Spleen (tissue), 11 donors: ENCODE data around the gene MTA1. TPM values are rescaled to one million over a fixed set of nuclear protein-coding genes. Genes with fewer than 3 reads are reported as not detected.
A peak's percentile ranks its signal among the peaks of the same experiment; 100 is the strongest.

Source experiments
- DNase-seq: peaks from one replicate; pipeline ENCODE4 v3.0.0-alpha.2; 2020
- H3K27ac ChIP-seq, 8 donors: fragments of 200-600 bp; sonication (generic) in 7 of 8; 1 replicate in 4 of 8; 2 replicates in 4 of 8; pipeline versions ENCODE4 v1.5.0 to v1.8.0; 2016 to 2021; ENCODE audit warnings: inconsistent platforms in 4 of 8, mild to moderate bottlenecking in 4 of 8, moderate library complexity in 1 of 8
- H3K27me3 ChIP-seq, 7 donors: fragments of 200-600 bp; sonication (generic) in 6 of 7; replicated peaks in 1 of 7; 1 replicate in 4 of 7; 2 replicates in 3 of 7; pipeline versions ENCODE4 v1.5.0 to v1.8.0; 2016 to 2021; ENCODE audit warnings: inconsistent platforms in 3 of 7, mild to moderate bottlenecking in 1 of 7
- H3K36me3 ChIP-seq, 6 donors: fragments of 200-600 bp; sonication (generic) in 5 of 6; 1 replicate in 4 of 6; 2 replicates in 2 of 6; pipeline versions ENCODE4 v1.5.0 to v1.8.0; 2016 to 2021; ENCODE audit warnings: inconsistent platforms in 2 of 6
- H3K4me1 ChIP-seq, 6 donors: fragments of 200-600 bp; sonication (generic) in 5 of 6; 1 replicate in 3 of 6; 2 replicates in 3 of 6; pipeline versions ENCODE4 v1.5.0 to v1.8.0; 2016 to 2021; ENCODE audit warnings: inconsistent platforms in 3 of 6
- H3K4me3 ChIP-seq, 8 donors: fragments of 200-600 bp; sonication (generic) in 7 of 8; 1 replicate in 4 of 8; 2 replicates in 4 of 8; pipeline versions ENCODE4 v1.5.0 to v1.8.0; 2016 to 2021; ENCODE audit warnings: inconsistent platforms in 4 of 8, mild to moderate bottlenecking in 4 of 8, moderate library complexity in 2 of 8
- H3K9me3 ChIP-seq, 8 donors: fragments of 200-600 bp; sonication (generic) in 7 of 8; 1 replicate in 4 of 8; 2 replicates in 4 of 8; pipeline versions ENCODE4 v1.5.0 to v1.8.0; 2016 to 2021; ENCODE audit warnings: inconsistent platforms in 4 of 8
- CTCF ChIP-seq, 11 experiments: fragments of 200-600 bp in 7 of 11; fragments of 450-650 bp in 4 of 11; sonication (generic) in 4 of 11; IDR thresholded peaks in 8 of 11; conservative IDR thresholded peaks in 3 of 11; 1 replicate in 7 of 11; 2 replicates in 4 of 11; pipeline versions ENCODE4 v1.4.0 to v1.8.0; 2016 to 2021; ENCODE audit warnings: antibody characterized with exemption in 11 of 11, inconsistent platforms in 4 of 11, mild to moderate bottlenecking in 1 of 11
- POLR2A ChIP-seq, 3 donors: fragments of 450-650 bp; IDR thresholded peaks; one replicate each; pipeline ENCODE4 v1.5.1; 2017; ENCODE audit warnings: antibody characterized with exemption in 3 of 3, mild to moderate bottlenecking in 1 of 3
- POLR2AphosphoS5 ChIP-seq, 3 donors: sonication (generic); formaldehyde crosslinking; IDR thresholded peaks; one replicate each; pipeline ENCODE4 v1.5.1; 2017; ENCODE audit warnings: antibody characterized with exemption in 3 of 3
- WGBS, 5 donors: extraction: QIAGEN DNeasy Blood & Tissue Kit in 3 of 5; methylation state at CpG; one replicate each; pipeline versions ENCODE4 v1.1.5 to v1.1.7; 2013 to 2018; 5-methylcytosine and 5-hydroxymethylcytosine counted together
- intact Hi-C: fragments of 100-400 bp; cut with DNase I; formaldehyde crosslinking; loops from one replicate; pipeline ENCODE4 v1.15.0; 2023; ENCODE audit warnings: low total_unique reads
- polyA plus RNA-seq, 3 donors: library from polyadenylated mRNA; stranded (reverse); fragments of 200-250 nt; gene quantifications; one replicate each; pipeline ENCODE4 v1.2.1, GENCODE V29; 2013
- total RNA-seq, 7 donors: library from RNA; depleted of rRNA in 3 of 7; stranded (reverse); fragments of >200 nt in 3 of 7; fragmentation: NEBNext Ultra II Directional in 4 of 7; extraction: Animal tissue kit (Norgen Biotek cat#: 25700) in 4 of 7; gene quantifications; one replicate each; pipeline versions ENCODE4 v1.1.0 to v1.2.1, GENCODE V29; 2016 to 2021
- donor health status: healthy with polysubstance abuse.
- donor health status: DM: no; HTN: no; CAD: no; lungs with moderate emphysema.
- donor health status: DM: no; HTN: no; CAD: no.
- donor health status: Bipolar disorder and iron deficiency.
- donor health status: healthy.
- donor health status: DM: no; HTN: no; CAD: no.
- donor health status: DM: yes; HTN: yes; CAD: no.

The MTA1 gene
- total and polyA plus RNA-seq, 10 donors = 33.0 to 128 (median 78.2) TPM

- WGBS, 5 donors = 4 to 10% (median 4%) methylated on average over 9 to 55 of the region's 67 CpGs
- H3K27me3 ChIP-seq = peaks cover 0 to 3% (median 0%) of the 10 kb centered on the region in 7 donors
- intact Hi-C loops = no loop called here
- H3K27ac ChIP-seq = peak overlapping the region; percentile 9 to 84 (median 54)
- TF ChIP-seq POLR2A (IDR thresholded peaks at IDR 0.05) (no peak), POLR2AphosphoS5 (IDR thresholded peaks at IDR 0.05) (no peak), CTCF (IDR thresholded peaks at IDR 0.05 in 8 of 11, conservative IDR thresholded peaks at IDR 0.05 in 3 of 11) (no peak)
- H3K4me3 ChIP-seq = peak overlapping the region; percentile 51 to 82 (median 61)
- no peak for DNase-seq
- peaks cover 0 to 9% (median 0%) of the 10 kb centered on the region in 6 donors for H3K36me3 ChIP-seq
- H3K9me3 ChIP-seq = no peaks in the 10 kb centered on the region
- H3K4me1 ChIP-seq = peaks cover 24 to 71% (median 39%) of the 10 kb centered on the region in 6 donors
Measured at GRCh38 chr14:105420101-105420973, 710 bp downstream of the MTA1 start.

GRCh38 chr14:105420974-105421674 lies 1.5 kb downstream of the MTA1 start:
- H3K27ac ChIP-seq = peak overlapping the region in 7 of 8 donors; percentile 9 to 84 (median 61)
- H3K9me3 ChIP-seq = no peaks in the 10 kb centered on the region
- TF ChIP-seq POLR2A (IDR thresholded peaks at IDR 0.05) (no peak), POLR2AphosphoS5 (IDR thresholded peaks at IDR 0.05) (no peak), CTCF (IDR thresholded peaks at IDR 0.05 in 8 of 11, conservative IDR thresholded peaks at IDR 0.05 in 3 of 11) (no peak)
- H3K27me3 ChIP-seq = peaks cover 0 to 3% (median 0%) of the 10 kb centered on the region in 7 donors
- intact Hi-C loops = no loop called here
- H3K4me1 ChIP-seq = peaks cover 24 to 66% (median 35%) of the 10 kb centered on the region in 6 donors
- H3K4me3 ChIP-seq = peak overlapping the region in 7 of 8 donors; percentile 51 to 82 (median 61)
- H3K36me3 ChIP-seq = peaks cover 0 to 17% (median 0%) of the 10 kb centered on the region in 6 donors
- no peak for DNase-seq
- 46 to 56% (median 50%) methylated on average over 14 to 23 of the region's 23 CpGs for WGBS, 5 donors

GRCh38 chr14:105421723-105422615 lies 2.3 kb downstream of the MTA1 start:
- Histone ChIP-seq H3K4me3 (peak overlapping the region in 3 of 8 donors; percentile 61 to 82 (median 76)), H3K9me3 (peaks cover 0 to 5% (median 0%) of the 10 kb centered on the region in 8 donors), H3K27ac (peak overlapping the region in 5 of 8 donors; percentile 26 to 84 (median 64)), H3K4me1 (peaks cover 24 to 70% (median 35%) of the 10 kb centered on the region in 6 donors), H3K27me3 (peaks cover 0 to 3% (median 0%) of the 10 kb centered on the region in 7 donors), H3K36me3 (peaks cover 0 to 26% (median 3%) of the 10 kb centered on the region in 6 donors)
- 41 to 52% (median 48%) methylated on average over 18 to 32 of the region's 32 CpGs for WGBS, 5 donors
- intact Hi-C loops = no loop called here
- TF ChIP-seq POLR2A (IDR thresholded peaks at IDR 0.05) (no peak), CTCF (IDR thresholded peaks at IDR 0.05 in 8 of 11, conservative IDR thresholded peaks at IDR 0.05 in 3 of 11) (no peak), POLR2AphosphoS5 (IDR thresholded peaks at IDR 0.05) (peak in 1 of 3 donors; percentile 18)
- no peak for DNase-seq
